ENCODE data around the gene COPS6.

COPS6 gene

GRCh38 chr7:100088095-100088620 lies 611 bp upstream of the COPS6 start:
- DNase-seq (ENCODE audit: extremely low read depth, low read depth), result no peak
- no peak for TF ChIP-seq CTCF (IDR thresholded peaks at IDR 0.05; ENCODE audit: low read depth, low read length)

DNA sequence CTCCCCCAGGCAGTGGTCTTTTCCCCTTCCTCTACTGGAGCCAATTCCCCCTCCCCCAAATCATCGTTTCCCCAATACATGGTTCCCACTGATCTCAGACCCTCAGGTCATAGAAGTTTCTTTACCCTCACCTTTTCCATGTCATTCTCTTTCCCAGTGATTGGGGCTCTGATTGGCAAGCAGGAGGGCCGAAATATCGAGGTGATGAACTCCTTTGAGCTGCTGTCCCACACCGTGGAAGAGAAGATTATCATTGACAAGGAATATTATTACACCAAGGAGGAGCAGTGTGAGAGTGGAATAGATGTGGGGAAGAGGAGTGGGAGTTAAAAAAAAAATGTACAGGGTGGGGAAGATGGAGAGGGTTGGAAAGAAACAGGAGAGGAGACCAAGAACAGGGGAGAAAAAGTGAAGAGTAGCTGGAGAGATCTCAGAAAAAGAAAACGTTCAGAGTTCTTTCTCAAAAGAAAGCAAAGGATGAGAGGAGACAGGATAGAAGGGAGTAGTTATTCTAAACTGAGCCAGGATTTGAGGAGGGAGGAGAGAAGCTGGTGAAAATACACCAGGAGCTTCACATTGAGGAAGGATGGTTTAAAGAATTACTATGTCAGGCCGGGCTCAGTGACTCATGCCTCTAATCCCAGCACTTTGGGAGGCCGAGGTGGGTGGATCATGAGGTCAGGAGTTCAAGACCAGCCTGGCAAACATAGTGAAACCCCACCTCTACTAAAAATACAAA lies 858 bp downstream of the COPS6 start:
- no peak for TF ChIP-seq CTCF (IDR thresholded peaks at IDR 0.05; ENCODE audit: low read depth, low read length)
- no peak for DNase-seq (ENCODE audit: extremely low read depth, low read depth)

DNA sequence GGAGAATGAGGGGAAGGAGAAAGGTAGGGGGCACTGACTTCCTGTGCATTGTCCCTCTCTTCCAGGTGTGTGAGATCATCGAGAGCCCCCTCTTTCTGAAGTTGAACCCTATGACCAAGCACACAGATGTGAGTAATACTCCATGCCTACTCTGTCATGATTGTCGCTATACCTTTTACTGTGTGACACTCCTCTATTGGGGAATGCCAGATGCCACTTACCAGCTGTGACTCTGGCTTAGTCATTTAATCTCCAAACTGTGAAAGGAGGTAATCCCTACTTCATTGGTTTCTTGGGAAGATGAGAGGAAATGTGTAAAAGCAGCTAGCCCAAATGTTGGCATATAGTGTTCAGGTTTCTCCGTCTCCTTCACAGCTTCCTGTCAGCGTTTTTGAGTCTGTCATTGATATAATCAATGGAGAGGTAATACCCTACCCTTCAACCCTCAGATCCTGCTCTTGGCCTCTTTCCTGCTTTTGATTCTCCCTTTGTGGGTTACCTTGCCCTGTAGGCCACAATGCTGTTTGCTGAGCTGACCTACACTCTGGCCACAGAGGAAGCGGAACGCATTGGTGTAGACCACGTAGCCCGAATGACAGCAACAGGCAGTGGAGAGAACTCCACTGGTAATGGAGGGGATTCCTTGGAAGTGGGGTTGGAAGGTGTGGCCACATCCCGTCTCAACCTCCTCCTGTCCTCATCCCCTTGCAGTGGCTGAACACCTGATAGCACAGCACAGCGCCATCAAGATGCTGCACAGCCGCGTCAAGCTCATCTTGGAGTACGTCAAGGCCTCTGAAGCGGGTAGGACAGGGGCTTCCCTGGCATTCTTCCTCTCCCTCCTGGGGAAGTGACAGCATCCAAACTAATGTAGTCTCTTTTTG lies 2.0 kb downstream of the COPS6 start:
- TF ChIP-seq CTCF (IDR thresholded peaks at IDR 0.05; ENCODE audit: low read depth, low read length), result no peak
- no peak for DNase-seq (ENCODE audit: extremely low read depth, low read depth)

GRCh38 chr7:100091411-100092181 lies 2.8 kb downstream of the COPS6 start:
- no peak for DNase-seq (ENCODE audit: extremely low read depth, low read depth)
- TF ChIP-seq CTCF (IDR thresholded peaks at IDR 0.05; ENCODE audit: low read depth, low read length), result no peak

GRCh38 chr7:100093054-100093453 lies 4.3 kb downstream of the COPS6 start:
- TF ChIP-seq CTCF (IDR thresholded peaks at IDR 0.05; ENCODE audit: low read depth, low read length), result no peak
- DNase-seq (ENCODE audit: extremely low read depth, low read depth), result no peak

- TF ChIP-seq CTCF (IDR thresholded peaks at IDR 0.05; ENCODE audit: low read depth, low read length), result no peak
- no peak for DNase-seq (ENCODE audit: extremely low read depth, low read depth)
Measured at GRCh38 chr7:100093498-100093897, 4.7 kb downstream of the COPS6 start.
